K562 (cell line): ENCODE results near the gene DNMT1. TPM values are rescaled to one million over a fixed set of nuclear protein-coding genes. Genes with fewer than 3 reads are reported as not detected.

Source experiments
- CREB3 ChIP-seq: fragments of 450-650 bp; conservative IDR thresholded peaks from 2 replicates; pipeline ENCODE4 v1.6.1; 2016; ENCODE audit warnings: missing genetic modification characterization, low read depth, mild to moderate bottlenecking, missing compliant biosample characterization, moderate library complexity
- DACH1 ChIP-seq: fragments of 450-650 bp; IDR thresholded peaks from 2 replicates; pipeline ENCODE4 v1.6.1; 2018; ENCODE audit not compliant: partially characterized antibody
- FOXA1 ChIP-seq: fragments of 450-650 bp; IDR thresholded peaks from 2 replicates; pipeline ENCODE4 v1.6.1; 2016; ENCODE audit warnings: mild to moderate bottlenecking, borderline replicate concordance
- HEY1 ChIP-seq: fragments of 250-450 bp; sonication (Bioruptor Pico); IDR thresholded peaks from 2 replicates; pipeline ENCODE4 v1.5.0; 2020; ENCODE audit warnings: mild to moderate bottlenecking, moderate library complexity, borderline replicate concordance
- HMG20B ChIP-seq: fragments of 250-450 bp; sonication (Bioruptor Pico); IDR thresholded peaks from 2 replicates; pipeline ENCODE4 v1.5.0; 2021; ENCODE audit warnings: mild to moderate bottlenecking
- KAT8 ChIP-seq: fragments of 450-650 bp; IDR thresholded peaks from 2 replicates; pipeline ENCODE4 v1.6.1; 2016; ENCODE audit warnings: low read depth, mild to moderate bottlenecking
- NR3C1 ChIP-seq: sonication (generic); formaldehyde crosslinking; IDR thresholded peaks from 2 replicates; pipeline ENCODE4 v1.8.1; 2022; ENCODE audit warnings: missing genetic modification reagents
- NUFIP1 ChIP-seq: fragments of 450-650 bp; IDR thresholded peaks from 2 replicates; pipeline ENCODE4 v1.6.1; 2018; ENCODE audit not compliant: partially characterized antibody
- PCBP1 ChIP-seq: fragments of 200-400 bp; formaldehyde crosslinking; IDR thresholded peaks from 2 replicates; pipeline ENCODE4 v1.6.1; 2018; ENCODE audit warnings: mild to moderate bottlenecking, low read depth, low read length; ENCODE audit not compliant: poor library complexity, severe bottlenecking
- RUNX1 ChIP-seq: sonication (generic); IDR thresholded peaks from 2 replicates; pipeline ENCODE4 v1.6.1; 2016; ENCODE audit warnings: antibody characterized with exemption, low read depth
- SMAD2 ChIP-seq: fragments of 150-350 bp; IDR thresholded peaks from 2 replicates; pipeline ENCODE4 v1.6.1; 2014; ENCODE audit warnings: low read depth, mild to moderate bottlenecking, low read length
- SREBF1 ChIP-seq: fragments of 150-350 bp; IDR thresholded peaks from 2 replicates; pipeline ENCODE4 v1.6.1; 2014; ENCODE audit warnings: antibody characterized with exemption, low read depth, low read length, borderline replicate concordance
- YBX1 ChIP-seq: fragments of 450-650 bp; IDR thresholded peaks from 2 replicates; pipeline ENCODE4 v1.7.1; 2016; ENCODE audit warnings: mild to moderate bottlenecking
- ZBED1 ChIP-seq: IDR thresholded peaks from 2 replicates; pipeline ENCODE4 v1.6.1; 2014
- ZBTB17 ChIP-seq: fragments of 450-650 bp; formaldehyde crosslinking; IDR thresholded peaks from 2 replicates; pipeline ENCODE4 v1.4.0; 2020; ENCODE audit warnings: mild to moderate bottlenecking
- ZNF121 ChIP-seq: sonication (generic); formaldehyde crosslinking; conservative IDR thresholded peaks from 2 replicates; pipeline ENCODE4 v1.8.0; 2022; ENCODE audit warnings: missing genetic modification reagents
- ZNF282 ChIP-seq: sonication (generic); formaldehyde crosslinking; IDR thresholded peaks from 2 replicates; pipeline ENCODE4 v1.8.1; 2023; ENCODE audit warnings: missing genetic modification reagents
- polyA plus RNA-seq, 8 experiments: library from polyadenylated mRNA; depleted of rRNA in 4 of 8; stranded (reverse) in 5 of 8; unstranded in 3 of 8; fragments of >200 nt; fragmentation: Nextera tagmentation in 2 of 8; fragmentation: Illumina TruSeq in 1 of 8; extraction: Ambion mirVana in 2 of 8; extraction: Trizol in 1 of 8; gene quantifications; 2 replicates each; pipeline versions ENCODE4 v1.2.1 to v1.2.3, GENCODE V29; 2011 to 2014; ENCODE audit warnings: inconsistent platforms in 1 of 8, missing spikeins in 1 of 8
- total RNA-seq, 7 experiments: library from RNA; depleted of rRNA in 6 of 7; stranded (reverse); fragments of >200 nt in 6 of 7; fragmentation: Illumina TruSeq in 2 of 7; extraction: Trizol in 2 of 7; gene quantifications; 2 replicates each; pipeline versions ENCODE4 v1.2.1 to v1.2.3, GENCODE V29; 2011 to 2021; ENCODE audit warnings: low replicate concordance in 1 of 7
- TF ChIP-seq, protein P1 (sequence below): fragments of 250-450 bp; sonication (Bioruptor Pico); IDR thresholded peaks from 2 replicates; pipeline ENCODE4 v1.5.0; 2021; ENCODE audit warnings: mild to moderate bottlenecking, borderline replicate concordance
- TF ChIP-seq, protein P2 (sequence below): fragments of 150-350 bp; IDR thresholded peaks from 2 replicates; pipeline ENCODE4 v1.6.1; 2014; ENCODE audit warnings: low read depth, mild to moderate bottlenecking, low read length, borderline replicate concordance

The DNMT1 gene
- total and polyA plus RNA-seq, 9 of the 15 experiments (the other 6 are each of a cell fraction or from before 2014, with no cell fraction given): 80.1 to 271 (median 121) TPM

DNA sequence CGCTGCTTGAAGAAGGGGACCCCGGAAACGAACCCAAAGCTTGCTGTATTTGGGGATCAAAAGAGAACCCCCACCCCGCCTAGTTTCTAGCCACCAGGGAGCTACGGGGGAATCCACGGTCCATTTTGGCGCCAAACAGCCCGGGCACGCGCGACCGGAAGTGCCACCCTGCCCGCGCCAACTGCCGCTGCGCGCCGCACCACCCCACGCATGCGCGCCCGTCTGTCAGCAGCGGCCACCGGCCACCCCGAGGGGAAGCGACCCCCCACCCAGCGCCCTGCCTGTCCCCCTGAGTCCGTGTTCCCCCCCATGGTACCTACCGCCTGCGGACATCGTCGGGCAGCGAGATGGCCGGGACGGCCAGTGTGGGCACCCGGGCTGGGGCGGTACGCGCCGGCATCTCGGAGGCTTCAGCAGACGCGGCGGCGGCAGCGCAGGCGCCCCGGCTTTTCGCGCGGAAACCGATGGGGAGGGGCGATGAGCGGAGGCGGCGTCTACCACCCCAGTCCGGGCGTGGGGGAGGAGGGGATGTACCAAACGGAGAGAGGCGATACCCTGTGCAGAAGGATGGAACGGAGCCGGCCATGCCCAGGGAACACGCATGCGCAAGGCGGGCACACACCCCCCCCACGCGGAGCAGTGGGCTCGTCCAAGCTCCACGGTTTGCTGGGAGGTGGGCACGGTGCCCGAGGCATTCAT is at the start of gene DNMT1 (continued):
- TF ChIP-seq HEY1 (CRISPR knock-in tag): no peak
- no peak for TF ChIP-seq NR3C1 (CRISPR knock-in tag)
- TF ChIP-seq, protein P1, sequence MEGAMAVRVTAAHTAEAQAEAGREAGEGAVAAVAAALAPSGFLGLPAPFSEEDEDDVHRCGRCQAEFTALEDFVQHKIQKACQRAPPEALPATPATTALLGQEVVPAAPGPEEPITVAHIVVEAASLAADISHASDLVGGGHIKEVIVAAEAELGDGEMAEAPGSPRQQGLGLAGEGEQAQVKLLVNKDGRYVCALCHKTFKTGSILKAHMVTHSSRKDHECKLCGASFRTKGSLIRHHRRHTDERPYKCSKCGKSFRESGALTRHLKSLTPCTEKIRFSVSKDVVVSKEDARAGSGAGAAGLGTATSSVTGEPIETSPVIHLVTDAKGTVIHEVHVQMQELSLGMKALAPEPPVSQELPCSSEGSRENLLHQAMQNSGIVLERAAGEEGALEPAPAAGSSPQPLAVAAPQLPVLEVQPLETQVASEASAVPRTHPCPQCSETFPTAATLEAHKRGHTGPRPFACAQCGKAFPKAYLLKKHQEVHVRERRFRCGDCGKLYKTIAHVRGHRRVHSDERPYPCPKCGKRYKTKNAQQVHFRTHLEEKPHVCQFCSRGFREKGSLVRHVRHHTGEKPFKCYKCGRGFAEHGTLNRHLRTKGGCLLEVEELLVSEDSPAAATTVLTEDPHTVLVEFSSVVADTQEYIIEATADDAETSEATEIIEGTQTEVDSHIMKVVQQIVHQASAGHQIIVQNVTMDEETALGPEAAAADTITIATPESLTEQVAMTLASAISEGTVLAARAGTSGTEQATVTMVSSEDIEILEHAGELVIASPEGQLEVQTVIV (CRISPR knock-in tag): no peak
- no peak for TF ChIP-seq CREB3
- no peak for TF ChIP-seq NUFIP1
- peak; percentile 84 for TF ChIP-seq ZBED1
- no peak for TF ChIP-seq KAT8
- TF ChIP-seq DACH1: no peak
- no peak; the same call in 1 of the 2 replicates for TF ChIP-seq ZNF282 (CRISPR knock-in tag)
- TF ChIP-seq ZBTB17 (CRISPR knock-in tag): no peak
- no peak for TF ChIP-seq ZNF121 (CRISPR knock-in tag)
- TF ChIP-seq SMAD2: no peak
- TF ChIP-seq, protein P2, sequence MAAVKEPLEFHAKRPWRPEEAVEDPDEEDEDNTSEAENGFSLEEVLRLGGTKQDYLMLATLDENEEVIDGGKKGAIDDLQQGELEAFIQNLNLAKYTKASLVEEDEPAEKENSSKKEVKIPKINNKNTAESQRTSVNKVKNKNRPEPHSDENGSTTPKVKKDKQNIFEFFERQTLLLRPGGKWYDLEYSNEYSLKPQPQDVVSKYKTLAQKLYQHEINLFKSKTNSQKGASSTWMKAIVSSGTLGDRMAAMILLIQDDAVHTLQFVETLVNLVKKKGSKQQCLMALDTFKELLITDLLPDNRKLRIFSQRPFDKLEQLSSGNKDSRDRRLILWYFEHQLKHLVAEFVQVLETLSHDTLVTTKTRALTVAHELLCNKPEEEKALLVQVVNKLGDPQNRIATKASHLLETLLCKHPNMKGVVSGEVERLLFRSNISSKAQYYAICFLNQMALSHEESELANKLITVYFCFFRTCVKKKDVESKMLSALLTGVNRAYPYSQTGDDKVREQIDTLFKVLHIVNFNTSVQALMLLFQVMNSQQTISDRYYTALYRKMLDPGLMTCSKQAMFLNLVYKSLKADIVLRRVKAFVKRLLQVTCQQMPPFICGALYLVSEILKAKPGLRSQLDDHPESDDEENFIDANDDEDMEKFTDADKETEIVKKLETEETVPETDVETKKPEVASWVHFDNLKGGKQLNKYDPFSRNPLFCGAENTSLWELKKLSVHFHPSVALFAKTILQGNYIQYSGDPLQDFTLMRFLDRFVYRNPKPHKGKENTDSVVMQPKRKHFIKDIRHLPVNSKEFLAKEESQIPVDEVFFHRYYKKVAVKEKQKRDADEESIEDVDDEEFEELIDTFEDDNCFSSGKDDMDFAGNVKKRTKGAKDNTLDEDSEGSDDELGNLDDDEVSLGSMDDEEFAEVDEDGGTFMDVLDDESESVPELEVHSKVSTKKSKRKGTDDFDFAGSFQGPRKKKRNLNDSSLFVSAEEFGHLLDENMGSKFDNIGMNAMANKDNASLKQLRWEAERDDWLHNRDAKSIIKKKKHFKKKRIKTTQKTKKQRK: no peak
- peak; percentile 91 for TF ChIP-seq PCBP1
- TF ChIP-seq RUNX1: no peak
- TF ChIP-seq HMG20B (CRISPR knock-in tag): no peak
- TF ChIP-seq YBX1: no peak
- no peak for TF ChIP-seq FOXA1
- peak; percentile 99 for TF ChIP-seq SREBF1
